HG02840 (cell line): ENCODE results near the gene PTBP3.
"Not testable (repeated sequence)": the region's sequence is repeated elsewhere in the genome, so short reads cannot be mapped to it uniquely, and the experiment has no call there.

Source experiments
- ATAC-seq: cut with Tn5 transposase; IDR thresholded peaks from one replicate; pipeline ENCODE4 v1.9.1; 2021; ENCODE audit warnings: mild to moderate bottlenecking, moderate library complexity, moderate number of reproducible peaks; ENCODE audit not compliant: unreplicated experiment, low FRiP score

The PTBP3 gene

GRCh38 chr9:112274600-112274999 is 58.8 kb downstream of the PTBP3 start:
- no peak for ATAC-seq

GRCh38 chr9:112273876-112274275 is 59.5 kb downstream of the PTBP3 start:
- no peak for ATAC-seq

- ATAC-seq: no peak
These were observed 61.8 kb downstream of the PTBP3 start for GRCh38 chr9:112271466-112272098.

GRCh38 chr9:112268413-112268812 is 65.0 kb downstream of the PTBP3 start:
- ATAC-seq: no peak

GRCh38 chr9:112267086-112267485 is 66.3 kb downstream of the PTBP3 start:
- not testable (repeated sequence) for ATAC-seq

GRCh38 chr9:112265391-112265790 is 68.0 kb downstream of the PTBP3 start:
- ATAC-seq: no peak

- no peak for ATAC-seq
These were observed 70.8 kb downstream of the PTBP3 start for GRCh38 chr9:112262577-112262976.

GRCh38 chr9:112261133-112261532 is 72.3 kb downstream of the PTBP3 start:
- ATAC-seq: no peak

GRCh38 chr9:112258106-112258505 is 75.3 kb downstream of the PTBP3 start:
- no peak for ATAC-seq

GRCh38 chr9:112252194-112252593 is 81.2 kb downstream of the PTBP3 start:
- ATAC-seq: no peak

- ATAC-seq: no peak
These were observed 84.1 kb downstream of the PTBP3 start for GRCh38 chr9:112249277-112249676.

GRCh38 chr9:112248722-112249121 is 84.7 kb downstream of the PTBP3 start:
- no peak for ATAC-seq

GRCh38 chr9:112247090-112247489 is 86.3 kb downstream of the PTBP3 start:
- ATAC-seq: no peak

GRCh38 chr9:112245126-112245525 is 88.3 kb downstream of the PTBP3 start:
- no peak for ATAC-seq

- ATAC-seq: no peak
These were observed 91.1 kb downstream of the PTBP3 start for GRCh38 chr9:112242147-112242804.

- ATAC-seq: no peak
These were observed 91.9 kb downstream of the PTBP3 start for GRCh38 chr9:112241491-112241890.

GRCh38 chr9:112239708-112240107 is 93.7 kb downstream of the PTBP3 start:
- ATAC-seq: no peak

GRCh38 chr9:112239284-112239683 is 94.1 kb downstream of the PTBP3 start:
- no peak for ATAC-seq

GRCh38 chr9:112234779-112235178 is 98.6 kb downstream of the PTBP3 start:
- ATAC-seq: no peak

GRCh38 chr9:112233769-112234168 is 99.7 kb downstream of the PTBP3 start:
- ATAC-seq: no peak

- no peak for ATAC-seq
These were observed 101.2 kb downstream of the PTBP3 start for GRCh38 chr9:112232233-112232632.

GRCh38 chr9:112226091-112226490 is 107.3 kb downstream of the PTBP3 start:
- no peak for ATAC-seq
